Measurements from ENCODE around the gene EVC2.
"Not testable (repeated sequence)": the region's sequence is repeated elsewhere in the genome, so short reads cannot be mapped to it uniquely, and the experiment has no call there.

Gene EVC2

GRCh38 chr4:5746250-5746649, 37.9 kb upstream of the EVC2 start:
- no peak for DNase-seq

DNA sequence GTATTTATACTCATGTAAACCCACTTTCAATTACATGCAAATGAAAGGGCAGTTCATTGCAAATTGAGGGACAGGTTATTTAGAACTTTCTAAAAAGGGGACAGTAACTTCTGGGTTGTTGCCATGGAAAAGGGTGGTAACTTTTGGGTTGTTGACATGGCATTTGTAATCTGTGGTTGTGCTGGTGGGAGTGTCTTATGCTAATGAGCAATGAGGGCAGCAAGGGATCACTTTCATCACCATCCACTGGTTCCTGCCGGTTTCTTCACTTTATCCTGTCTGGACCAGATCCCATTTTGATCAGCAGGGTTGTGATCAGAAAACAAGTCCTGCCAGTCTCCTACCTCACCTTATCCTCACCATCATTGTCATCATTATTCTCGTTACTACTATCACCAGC, 34.6 kb upstream of the EVC2 start:
- DNase-seq: no peak

DNA sequence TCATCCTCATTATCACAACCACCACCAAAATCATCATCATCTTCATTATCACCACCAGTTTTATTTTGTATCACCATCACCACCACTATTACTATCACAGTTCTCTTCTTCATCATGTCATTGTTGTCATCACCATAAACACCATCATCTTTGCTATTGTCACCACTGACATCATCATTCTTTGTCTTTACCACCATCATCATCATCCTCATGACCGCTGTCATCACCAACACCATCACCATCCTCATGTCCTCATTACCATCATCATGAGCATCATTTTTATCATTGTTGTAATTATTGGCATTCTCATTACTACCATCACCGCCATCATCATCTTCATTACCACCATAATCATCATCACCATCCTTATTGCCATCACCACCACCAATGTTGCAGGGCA, 34.0 kb upstream of the EVC2 start:
- no peak for DNase-seq

- DNase-seq: no peak
Observed at GRCh38 chr4:5738061-5738460, 29.7 kb upstream of the EVC2 start.

DNA sequence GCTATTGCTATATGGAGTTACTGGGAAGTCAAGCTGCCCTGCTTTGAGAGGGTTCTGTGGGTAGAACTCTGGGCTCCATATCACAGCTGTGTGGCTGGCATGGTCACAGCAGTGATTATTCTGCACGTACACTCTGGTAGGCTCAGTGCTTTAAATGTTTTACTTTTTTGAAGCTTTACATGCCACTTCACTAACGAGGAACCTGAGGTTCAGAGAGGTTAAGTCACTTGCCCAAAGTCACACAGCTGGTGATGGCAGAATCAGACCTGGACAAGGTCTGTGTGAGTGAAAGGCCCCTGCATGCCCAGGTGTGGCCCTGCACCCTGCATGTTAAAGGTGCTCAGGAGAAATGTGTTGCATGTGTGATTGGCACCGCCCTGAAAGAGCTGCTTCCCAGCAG, 27.1 kb upstream of the EVC2 start:
- DNase-seq: no peak

DNA sequence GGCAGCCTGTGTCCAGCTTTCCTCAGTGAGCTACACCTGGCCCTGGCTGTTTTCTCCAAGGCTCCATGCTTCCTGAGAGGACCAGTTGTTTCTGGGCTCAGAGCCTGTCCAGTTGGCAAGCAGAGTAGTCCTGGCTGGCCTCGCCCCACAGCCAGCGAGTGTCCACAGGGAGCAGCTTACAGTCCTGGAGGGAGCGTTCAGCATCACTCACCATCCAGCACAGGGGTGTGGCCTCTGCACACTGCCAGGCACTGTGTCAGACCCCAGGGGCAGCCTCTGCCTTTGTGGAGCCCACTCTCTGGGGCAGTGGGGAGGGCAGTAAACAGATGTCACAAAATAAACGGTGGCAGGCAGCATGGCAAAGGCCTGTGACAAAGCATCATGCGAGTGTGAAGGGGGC, 26.5 kb upstream of the EVC2 start:
- DNase-seq: no peak

DNA sequence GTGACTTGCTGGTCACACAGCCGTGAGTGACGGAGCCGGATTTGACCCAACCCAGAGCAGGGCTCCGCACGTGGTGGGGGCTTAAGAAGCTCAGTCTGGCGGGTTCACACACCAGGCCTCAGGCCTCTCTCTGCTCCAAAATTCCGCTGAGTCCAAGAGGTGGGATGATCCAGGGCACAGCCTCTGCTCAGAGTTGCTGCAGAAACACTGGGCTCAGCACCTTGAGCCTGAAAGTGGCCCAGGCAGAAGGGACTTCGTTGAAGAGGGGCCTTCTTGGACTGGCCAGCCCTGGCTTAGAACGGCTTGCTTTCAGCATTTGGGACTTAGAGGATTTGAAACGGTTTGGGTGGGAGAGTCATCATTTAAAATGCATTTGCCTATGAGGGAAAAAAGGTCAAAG, 23.8 kb upstream of the EVC2 start:
- no peak for DNase-seq

GRCh38 chr4:5730993-5731990, 22.9 kb upstream of the EVC2 start:
- no peak for DNase-seq

- DNase-seq: no peak
Observed at GRCh38 chr4:5730436-5730835, 22.1 kb upstream of the EVC2 start.

DNA sequence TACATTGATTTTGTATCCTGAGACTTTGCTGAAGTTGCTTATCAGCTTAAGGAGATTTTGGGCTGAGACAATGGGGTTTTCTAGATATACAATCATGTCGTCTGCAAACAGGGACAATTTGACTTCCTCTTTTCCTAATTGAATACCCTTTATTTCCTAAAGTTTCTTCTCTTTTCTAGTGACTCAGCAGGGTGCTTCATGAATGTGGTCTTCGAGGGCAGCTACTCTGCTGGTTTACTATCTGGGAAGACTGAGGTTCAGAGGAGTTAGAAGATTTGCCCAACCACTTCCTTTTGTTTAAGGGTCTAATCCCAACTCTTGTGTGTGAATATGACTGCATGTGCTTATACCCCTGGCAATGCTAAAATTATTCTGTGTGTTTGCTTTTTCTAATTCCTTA, 20.1 kb upstream of the EVC2 start:
- DNase-seq: not testable (repeated sequence)

- no peak for DNase-seq
Observed at GRCh38 chr4:5724377-5724776, 16.0 kb upstream of the EVC2 start.

GRCh38 chr4:5722328-5722727, 14.0 kb upstream of the EVC2 start:
- no peak for DNase-seq

DNA sequence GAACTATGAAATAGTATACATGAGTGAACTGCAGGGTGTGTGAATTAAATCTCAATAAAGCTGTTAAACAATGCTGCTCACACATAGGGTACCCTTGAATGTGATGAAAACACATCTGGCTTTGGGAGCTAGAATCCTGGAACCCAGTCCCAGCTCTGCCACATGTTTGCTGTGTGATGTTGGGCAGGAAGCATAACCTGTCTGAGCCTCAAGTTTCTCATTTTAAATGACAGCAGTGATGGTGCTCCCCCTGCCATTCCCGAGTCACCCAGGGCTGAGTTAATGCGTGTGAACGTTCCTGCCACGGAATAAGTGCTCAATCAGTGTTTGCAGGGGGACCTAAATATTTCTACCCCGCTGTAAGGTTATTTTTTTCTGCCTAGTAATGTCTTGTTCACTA, 13.6 kb upstream of the EVC2 start:
- DNase-seq: no peak

GRCh38 chr4:5720980-5721379, 12.6 kb upstream of the EVC2 start:
- DNase-seq: no peak

DNA sequence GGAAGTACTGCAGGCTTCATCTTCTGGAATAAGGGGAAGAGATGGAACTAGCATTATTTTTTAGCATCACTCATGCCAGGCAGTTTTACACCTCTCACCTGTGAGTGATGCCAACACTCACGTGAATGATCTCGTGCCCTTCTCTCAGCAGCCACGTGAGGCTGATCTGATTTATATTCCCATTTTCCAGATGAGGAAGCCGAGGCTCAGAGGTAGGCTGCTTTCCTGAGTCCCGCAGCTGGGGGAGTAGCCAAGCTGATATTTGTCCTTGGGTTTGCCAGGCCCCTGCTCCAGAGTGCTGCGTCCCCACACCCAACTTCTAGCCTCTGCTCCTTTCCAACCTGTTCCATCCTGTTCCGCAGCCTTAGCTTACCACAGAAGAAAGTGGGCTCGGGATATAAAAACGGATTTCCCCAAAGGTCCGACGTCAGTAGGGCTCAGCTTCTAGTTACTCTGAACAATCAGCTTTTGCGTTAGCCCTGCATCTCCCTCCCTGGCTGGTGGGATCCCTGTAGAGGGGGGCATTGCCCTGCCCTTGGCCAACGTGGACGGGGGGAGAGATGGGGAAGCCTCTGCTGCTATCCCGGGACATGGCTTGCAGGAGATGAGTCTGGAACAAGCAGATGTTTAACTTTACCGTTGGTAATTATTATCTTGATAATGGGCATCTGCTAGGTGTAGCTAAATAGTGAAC, 11.9 kb upstream of the EVC2 start:
- DNase-seq: no peak

DNA sequence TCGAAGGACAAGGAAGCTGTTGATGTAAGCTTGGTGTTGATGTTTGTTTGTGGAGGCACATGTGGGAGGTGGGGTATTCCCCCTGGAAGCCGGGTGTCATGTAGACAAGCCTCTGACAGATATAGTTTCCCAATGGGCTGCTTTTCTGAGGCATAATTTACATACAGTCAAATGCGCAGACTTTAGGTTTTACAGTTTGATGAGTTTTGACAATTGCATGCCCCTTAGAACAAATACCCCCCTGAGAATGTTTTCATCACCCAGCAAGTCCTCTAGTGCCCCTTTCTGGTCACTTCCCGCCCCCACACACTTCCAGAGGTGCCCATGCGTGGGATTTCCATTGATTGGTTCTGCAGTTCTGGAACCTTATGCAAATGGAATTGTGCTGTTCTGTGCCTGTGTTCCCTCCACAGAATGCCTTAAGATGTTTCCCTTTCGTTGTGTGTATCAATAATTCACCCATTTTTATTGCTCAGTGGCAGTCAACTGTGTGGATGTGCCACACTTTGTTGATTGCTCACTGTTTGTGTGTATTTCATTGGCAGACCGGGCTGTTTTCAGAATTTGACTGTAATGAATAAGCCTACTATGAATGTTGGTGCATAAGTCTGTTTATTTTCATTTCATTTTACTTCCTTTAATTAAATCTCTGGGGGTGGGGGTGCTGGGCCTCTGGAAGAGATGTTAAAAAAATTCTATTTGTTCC, 11.1 kb upstream of the EVC2 start:
- no peak for DNase-seq

DNA sequence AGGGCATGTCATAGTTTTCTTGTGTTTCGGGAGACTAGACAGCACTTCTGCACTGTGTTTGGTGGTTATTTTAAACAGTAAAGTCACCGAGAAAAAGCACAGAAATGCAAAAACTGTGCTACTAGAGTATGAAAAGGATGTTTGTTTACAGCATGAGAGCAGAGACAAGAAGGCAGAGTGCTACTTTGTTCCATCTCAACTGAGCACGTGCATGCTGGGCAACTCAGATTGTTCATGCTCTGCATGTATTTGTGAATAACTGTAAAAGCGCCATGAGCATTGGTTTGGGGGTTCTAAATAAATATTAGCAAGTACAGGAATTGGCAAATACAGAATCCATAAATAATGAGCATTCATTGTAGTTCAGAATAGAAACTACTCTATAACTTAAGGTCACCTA, 10.1 kb upstream of the EVC2 start:
- DNase-seq: no peak

GRCh38 chr4:5717449-5718158, 9.2 kb upstream of the EVC2 start:
- DNase-seq: no peak

DNA sequence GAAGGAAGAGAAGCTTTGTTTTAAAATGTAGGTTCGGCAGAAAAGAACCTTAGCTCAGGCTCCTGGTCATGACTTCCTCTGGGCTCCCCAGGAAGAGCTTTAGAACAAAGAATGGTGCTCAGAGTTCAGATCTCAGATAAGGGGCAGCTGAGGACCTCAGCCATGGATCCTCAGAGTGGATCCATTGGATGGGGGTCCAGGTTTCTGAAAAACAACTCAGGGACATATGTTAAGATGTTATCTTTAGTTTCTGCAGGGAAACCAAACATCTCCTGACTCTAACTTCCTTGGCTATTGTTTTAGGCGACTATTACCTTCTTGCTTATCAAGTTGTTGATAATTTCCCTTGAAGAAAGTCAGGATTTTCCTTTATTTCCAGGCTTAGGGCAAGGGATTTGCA, 8.0 kb upstream of the EVC2 start:
- DNase-seq: no peak

- DNase-seq: no peak
Observed at GRCh38 chr4:5715357-5715756, 7.0 kb upstream of the EVC2 start.

GRCh38 chr4:5713861-5714260, 5.5 kb upstream of the EVC2 start:
- DNase-seq: no peak

DNA sequence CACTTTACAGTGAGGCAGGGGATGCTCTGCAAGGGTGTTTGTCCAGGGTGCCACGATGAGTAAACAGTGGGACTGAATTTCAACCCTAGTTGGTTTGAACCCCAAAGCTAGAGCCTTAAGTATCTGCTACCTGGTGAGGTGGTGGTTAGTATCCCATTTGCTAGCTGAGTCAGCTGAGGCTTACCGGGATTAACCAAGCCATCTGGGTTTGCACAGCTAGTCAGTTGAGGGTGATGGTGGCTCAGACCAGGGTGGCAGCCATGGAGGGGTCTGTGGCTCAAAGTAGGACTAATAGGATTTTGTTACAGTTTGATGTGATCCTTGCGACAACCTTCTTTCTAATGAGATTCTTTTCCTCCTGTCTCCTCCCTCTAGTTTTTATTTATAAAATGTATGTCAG, 4.6 kb upstream of the EVC2 start:
- no peak for DNase-seq

DNA sequence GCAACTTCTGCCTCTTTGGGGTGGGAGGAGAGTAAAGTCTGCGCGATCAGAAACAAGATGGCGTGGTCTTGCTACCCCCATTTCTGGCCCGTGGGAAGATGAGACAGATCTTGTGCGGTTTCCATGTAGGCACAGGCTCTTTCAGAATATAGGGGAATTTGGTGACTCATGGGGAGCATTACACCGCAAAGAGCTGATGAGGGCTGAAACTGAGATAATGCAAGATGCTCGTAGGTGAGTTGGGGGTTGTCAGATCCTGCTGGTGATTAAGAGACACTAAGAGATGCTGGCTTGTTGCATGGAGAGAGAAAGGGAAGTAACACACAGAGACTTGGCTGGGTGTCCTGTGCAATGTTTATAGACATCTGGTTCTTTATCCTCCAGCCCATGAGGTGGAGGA, 4.2 kb upstream of the EVC2 start:
- no peak for DNase-seq

Measured in AML-193 (cell line).